Measurements from ENCODE around the gene FMNL2.

DNA sequence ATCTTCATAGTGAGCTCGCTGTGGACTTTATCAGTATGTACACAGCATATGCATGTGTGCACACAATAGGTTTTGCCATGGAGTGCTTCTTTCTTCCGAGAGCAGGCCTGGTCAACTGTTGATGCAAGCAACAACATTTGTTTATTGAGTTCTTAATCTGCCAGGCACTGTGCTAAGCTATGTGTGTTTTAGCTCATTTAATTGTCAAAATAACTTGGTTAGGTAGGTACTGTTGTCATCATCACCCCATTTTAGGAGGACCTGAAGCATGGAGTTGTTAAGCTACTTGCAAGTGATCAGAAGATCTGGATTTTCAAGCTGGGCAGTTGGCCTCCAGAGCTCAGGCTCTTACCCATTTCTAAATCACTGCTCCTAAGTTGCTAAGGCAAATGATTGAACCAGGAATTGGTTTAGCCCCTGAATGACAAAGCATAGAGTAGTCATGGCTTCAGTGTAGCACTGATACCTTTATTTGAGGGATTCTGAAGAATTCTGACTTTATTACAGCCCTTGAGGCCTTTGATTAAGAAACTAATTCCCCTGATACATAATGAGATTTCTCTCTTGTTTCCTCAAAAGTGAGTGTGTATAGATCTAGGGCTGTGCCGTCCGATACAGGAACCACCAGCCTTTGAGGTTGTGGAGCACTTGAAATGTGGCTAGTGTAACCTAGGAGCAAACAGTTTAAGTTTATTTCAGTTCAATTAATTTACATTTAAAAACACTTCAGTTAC lies 132.9 kb downstream of the FMNL2 start:
- TF ChIP-seq TAF1 (IDR thresholded peaks at IDR 0.05; ENCODE audit: borderline replicate concordance, low read depth, low read length) (no peak), POLR2AphosphoS5 (IDR thresholded peaks at IDR 0.05; ENCODE audit: low read depth, low read length) (no peak), POLR2A (IDR thresholded peaks at IDR 0.05; ENCODE audit: low read depth, low read length) (no peak)
